GM23338 (cell line): Measurements from ENCODE around the gene SPDYE1.
"Not testable (repeated sequence)": the region's sequence is repeated elsewhere in the genome, so short reads cannot be mapped to it uniquely, and the experiment has no call there.

Experiments
- CREB1 ChIP-seq: fragments of 250-450 bp; sonication (Bioruptor Pico); IDR thresholded peaks from 2 replicates; pipeline ENCODE4 v1.5.0; 2020; ENCODE audit warnings: low read depth, mild to moderate bottlenecking, moderate library complexity
- EZH2 ChIP-seq: fragments of 200-600 bp; sonication (generic); IDR thresholded peaks from one replicate; pipeline ENCODE4 v1.8.0; 2017; ENCODE audit warnings: antibody characterized with exemption, mild to moderate bottlenecking, low read depth; ENCODE audit not compliant: unreplicated experiment
- EZH2phosphoT487 ChIP-seq: fragments of 200-600 bp; sonication (generic); IDR thresholded peaks from one replicate; pipeline ENCODE4 v1.8.1; 2018; ENCODE audit warnings: antibody characterized with exemption; ENCODE audit not compliant: unreplicated experiment
- JUNB ChIP-seq: IDR thresholded peaks from one replicate; pipeline ENCODE4 v1.6.1; 2016; ENCODE audit warnings: antibody characterized with exemption; ENCODE audit not compliant: unreplicated experiment
- POLR2AphosphoS5 ChIP-seq: IDR thresholded peaks from 2 replicates; pipeline ENCODE4 v1.6.1; 2016; ENCODE audit warnings: antibody characterized with exemption, low read depth
- TF ChIP-seq, protein P1 (sequence below), 2 experiments: fragments of 200-600 bp in 1 of 2; sonication (generic) in 1 of 2; conservative IDR thresholded peaks; 2 replicates each; pipeline versions ENCODE4 v1.5.1 to v1.6.1; 2016 to 2017; ENCODE audit warnings: antibody characterized with exemption in 2 of 2, low read depth in 2 of 2, mild to moderate bottlenecking in 2 of 2, moderate library complexity in 1 of 2
- TF ChIP-seq, protein P2 (sequence below): IDR thresholded peaks from 2 replicates; pipeline ENCODE4 v1.6.1; 2016; ENCODE audit warnings: antibody characterized with exemption
- TF ChIP-seq, protein P3 (sequence below): IDR thresholded peaks from one replicate; pipeline ENCODE4 v1.6.1; 2018; ENCODE audit warnings: antibody characterized with exemption; ENCODE audit not compliant: unreplicated experiment
- TF ChIP-seq, protein P4 (sequence below): fragments of 250-450 bp; sonication (Bioruptor Pico); IDR thresholded peaks from 2 replicates; pipeline ENCODE4 v1.5.0; 2020; ENCODE audit warnings: mild to moderate bottlenecking, moderate library complexity

DNA sequence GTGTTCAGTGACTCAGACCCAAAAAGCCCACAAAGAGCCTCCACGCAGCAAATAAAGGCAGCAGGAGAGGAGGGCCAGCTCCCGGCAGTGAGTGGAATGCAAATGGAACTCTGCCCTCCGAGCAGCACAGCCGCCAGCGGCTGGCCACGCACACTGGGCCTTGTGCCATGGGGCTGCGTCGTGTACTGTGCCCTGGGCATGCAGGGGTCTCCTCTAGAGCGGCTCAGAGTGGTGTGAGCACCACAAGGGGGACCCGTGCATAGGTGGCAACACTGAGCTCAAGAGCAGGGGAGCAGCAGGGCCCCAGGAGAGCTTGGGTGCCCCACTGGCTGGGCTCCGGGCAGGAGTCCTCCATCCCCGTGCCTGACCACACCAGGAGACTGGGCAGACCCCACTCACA is 17.4 kb downstream of the SPDYE1 start:
- TF ChIP-seq, protein P1, sequence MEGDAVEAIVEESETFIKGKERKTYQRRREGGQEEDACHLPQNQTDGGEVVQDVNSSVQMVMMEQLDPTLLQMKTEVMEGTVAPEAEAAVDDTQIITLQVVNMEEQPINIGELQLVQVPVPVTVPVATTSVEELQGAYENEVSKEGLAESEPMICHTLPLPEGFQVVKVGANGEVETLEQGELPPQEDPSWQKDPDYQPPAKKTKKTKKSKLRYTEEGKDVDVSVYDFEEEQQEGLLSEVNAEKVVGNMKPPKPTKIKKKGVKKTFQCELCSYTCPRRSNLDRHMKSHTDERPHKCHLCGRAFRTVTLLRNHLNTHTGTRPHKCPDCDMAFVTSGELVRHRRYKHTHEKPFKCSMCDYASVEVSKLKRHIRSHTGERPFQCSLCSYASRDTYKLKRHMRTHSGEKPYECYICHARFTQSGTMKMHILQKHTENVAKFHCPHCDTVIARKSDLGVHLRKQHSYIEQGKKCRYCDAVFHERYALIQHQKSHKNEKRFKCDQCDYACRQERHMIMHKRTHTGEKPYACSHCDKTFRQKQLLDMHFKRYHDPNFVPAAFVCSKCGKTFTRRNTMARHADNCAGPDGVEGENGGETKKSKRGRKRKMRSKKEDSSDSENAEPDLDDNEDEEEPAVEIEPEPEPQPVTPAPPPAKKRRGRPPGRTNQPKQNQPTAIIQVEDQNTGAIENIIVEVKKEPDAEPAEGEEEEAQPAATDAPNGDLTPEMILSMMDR (conservative IDR thresholded peaks at IDR 0.05; ENCODE audit: low read depth in 2 of 2), result not testable (repeated sequence)
- TF ChIP-seq EZH2; EZH2phosphoT487; POLR2AphosphoS5; CREB1 (CRISPR knock-in tag); JUNB: not testable (repeated sequence)
- TF ChIP-seq, protein P2, sequence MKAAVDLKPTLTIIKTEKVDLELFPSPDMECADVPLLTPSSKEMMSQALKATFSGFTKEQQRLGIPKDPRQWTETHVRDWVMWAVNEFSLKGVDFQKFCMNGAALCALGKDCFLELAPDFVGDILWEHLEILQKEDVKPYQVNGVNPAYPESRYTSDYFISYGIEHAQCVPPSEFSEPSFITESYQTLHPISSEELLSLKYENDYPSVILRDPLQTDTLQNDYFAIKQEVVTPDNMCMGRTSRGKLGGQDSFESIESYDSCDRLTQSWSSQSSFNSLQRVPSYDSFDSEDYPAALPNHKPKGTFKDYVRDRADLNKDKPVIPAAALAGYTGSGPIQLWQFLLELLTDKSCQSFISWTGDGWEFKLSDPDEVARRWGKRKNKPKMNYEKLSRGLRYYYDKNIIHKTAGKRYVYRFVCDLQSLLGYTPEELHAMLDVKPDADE, result not testable (repeated sequence)
- TF ChIP-seq, protein P3, sequence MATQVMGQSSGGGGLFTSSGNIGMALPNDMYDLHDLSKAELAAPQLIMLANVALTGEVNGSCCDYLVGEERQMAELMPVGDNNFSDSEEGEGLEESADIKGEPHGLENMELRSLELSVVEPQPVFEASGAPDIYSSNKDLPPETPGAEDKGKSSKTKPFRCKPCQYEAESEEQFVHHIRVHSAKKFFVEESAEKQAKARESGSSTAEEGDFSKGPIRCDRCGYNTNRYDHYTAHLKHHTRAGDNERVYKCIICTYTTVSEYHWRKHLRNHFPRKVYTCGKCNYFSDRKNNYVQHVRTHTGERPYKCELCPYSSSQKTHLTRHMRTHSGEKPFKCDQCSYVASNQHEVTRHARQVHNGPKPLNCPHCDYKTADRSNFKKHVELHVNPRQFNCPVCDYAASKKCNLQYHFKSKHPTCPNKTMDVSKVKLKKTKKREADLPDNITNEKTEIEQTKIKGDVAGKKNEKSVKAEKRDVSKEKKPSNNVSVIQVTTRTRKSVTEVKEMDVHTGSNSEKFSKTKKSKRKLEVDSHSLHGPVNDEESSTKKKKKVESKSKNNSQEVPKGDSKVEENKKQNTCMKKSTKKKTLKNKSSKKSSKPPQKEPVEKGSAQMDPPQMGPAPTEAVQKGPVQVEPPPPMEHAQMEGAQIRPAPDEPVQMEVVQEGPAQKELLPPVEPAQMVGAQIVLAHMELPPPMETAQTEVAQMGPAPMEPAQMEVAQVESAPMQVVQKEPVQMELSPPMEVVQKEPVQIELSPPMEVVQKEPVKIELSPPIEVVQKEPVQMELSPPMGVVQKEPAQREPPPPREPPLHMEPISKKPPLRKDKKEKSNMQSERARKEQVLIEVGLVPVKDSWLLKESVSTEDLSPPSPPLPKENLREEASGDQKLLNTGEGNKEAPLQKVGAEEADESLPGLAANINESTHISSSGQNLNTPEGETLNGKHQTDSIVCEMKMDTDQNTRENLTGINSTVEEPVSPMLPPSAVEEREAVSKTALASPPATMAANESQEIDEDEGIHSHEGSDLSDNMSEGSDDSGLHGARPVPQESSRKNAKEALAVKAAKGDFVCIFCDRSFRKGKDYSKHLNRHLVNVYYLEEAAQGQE, result not testable (repeated sequence)
- TF ChIP-seq, protein P4, sequence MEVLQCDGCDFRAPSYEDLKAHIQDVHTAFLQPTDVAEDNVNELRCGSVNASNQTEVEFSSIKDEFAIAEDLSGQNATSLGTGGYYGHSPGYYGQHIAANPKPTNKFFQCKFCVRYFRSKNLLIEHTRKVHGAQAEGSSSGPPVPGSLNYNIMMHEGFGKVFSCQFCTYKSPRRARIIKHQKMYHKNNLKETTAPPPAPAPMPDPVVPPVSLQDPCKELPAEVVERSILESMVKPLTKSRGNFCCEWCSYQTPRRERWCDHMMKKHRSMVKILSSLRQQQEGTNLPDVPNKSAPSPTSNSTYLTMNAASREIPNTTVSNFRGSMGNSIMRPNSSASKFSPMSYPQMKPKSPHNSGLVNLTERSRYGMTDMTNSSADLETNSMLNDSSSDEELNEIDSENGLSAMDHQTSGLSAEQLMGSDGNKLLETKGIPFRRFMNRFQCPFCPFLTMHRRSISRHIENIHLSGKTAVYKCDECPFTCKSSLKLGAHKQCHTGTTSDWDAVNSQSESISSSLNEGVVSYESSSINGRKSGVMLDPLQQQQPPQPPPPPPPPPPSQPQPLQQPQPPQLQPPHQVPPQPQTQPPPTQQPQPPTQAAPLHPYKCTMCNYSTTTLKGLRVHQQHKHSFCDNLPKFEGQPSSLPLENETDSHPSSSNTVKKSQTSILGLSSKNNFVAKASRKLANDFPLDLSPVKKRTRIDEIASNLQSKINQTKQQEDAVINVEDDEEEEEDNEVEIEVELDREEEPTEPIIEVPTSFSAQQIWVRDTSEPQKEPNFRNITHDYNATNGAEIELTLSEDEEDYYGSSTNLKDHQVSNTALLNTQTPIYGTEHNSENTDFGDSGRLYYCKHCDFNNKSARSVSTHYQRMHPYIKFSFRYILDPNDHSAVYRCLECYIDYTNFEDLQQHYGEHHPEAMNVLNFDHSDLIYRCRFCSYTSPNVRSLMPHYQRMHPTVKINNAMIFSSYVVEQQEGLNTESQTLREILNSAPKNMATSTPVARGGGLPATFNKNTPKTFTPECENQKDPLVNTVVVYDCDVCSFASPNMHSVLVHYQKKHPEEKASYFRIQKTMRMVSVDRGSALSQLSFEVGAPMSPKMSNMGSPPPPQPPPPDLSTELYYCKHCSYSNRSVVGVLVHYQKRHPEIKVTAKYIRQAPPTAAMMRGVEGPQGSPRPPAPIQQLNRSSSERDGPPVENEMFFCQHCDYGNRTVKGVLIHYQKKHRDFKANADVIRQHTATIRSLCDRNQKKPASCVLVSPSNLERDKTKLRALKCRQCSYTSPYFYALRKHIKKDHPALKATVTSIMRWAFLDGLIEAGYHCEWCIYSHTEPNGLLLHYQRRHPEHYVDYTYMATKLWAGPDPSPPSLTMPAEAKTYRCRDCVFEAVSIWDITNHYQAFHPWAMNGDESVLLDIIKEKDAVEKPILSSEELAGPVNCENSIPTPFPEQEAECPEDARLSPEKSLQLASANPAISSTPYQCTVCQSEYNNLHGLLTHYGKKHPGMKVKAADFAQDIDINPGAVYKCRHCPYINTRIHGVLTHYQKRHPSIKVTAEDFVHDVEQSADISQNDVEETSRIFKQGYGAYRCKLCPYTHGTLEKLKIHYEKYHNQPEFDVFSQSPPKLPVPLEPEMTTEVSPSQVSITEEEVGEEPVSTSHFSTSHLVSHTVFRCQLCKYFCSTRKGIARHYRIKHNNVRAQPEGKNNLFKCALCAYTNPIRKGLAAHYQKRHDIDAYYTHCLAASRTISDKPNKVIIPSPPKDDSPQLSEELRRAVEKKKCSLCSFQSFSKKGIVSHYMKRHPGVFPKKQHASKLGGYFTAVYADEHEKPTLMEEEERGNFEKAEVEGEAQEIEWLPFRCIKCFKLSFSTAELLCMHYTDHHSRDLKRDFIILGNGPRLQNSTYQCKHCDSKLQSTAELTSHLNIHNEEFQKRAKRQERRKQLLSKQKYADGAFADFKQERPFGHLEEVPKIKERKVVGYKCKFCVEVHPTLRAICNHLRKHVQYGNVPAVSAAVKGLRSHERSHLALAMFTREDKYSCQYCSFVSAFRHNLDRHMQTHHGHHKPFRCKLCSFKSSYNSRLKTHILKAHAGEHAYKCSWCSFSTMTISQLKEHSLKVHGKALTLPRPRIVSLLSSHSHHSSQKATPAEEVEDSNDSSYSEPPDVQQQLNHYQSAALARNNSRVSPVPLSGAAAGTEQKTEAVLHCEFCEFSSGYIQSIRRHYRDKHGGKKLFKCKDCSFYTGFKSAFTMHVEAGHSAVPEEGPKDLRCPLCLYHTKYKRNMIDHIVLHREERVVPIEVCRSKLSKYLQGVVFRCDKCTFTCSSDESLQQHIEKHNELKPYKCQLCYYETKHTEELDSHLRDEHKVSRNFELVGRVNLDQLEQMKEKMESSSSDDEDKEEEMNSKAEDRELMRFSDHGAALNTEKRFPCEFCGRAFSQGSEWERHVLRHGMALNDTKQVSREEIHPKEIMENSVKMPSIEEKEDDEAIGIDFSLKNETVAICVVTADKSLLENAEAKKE (CRISPR knock-in tag), result not testable (repeated sequence)
